ENCODE data around the gene ARHGAP18.

ARHGAP18 gene

GRCh38 chr6:129539032-129539431 lies 170.9 kb downstream of the ARHGAP18 start:
- Histone ChIP-seq H3K9me3 (ENCODE audit: insufficient read depth, low read depth, low read length) (no peaks in the 10 kb centered on the region), H4K20me1 (ENCODE audit: insufficient read depth, low read length, poor library complexity, severe bottlenecking) (no peaks in the 10 kb centered on the region), H3K27me3 (ENCODE audit: insufficient read depth, low read length, poor library complexity, severe bottlenecking) (no peaks in the 10 kb centered on the region), H3K9ac (ENCODE audit: low read depth, low read length, poor library complexity, severe bottlenecking) (no peak overlapping the region), H3K36me3 (ENCODE audit: insufficient read depth, low read length) (no peaks in the 10 kb centered on the region), H3K4me1 (ENCODE audit: insufficient read depth, low read length, poor library complexity, severe bottlenecking) (no peaks in the 10 kb centered on the region), H3K4me3 (ENCODE audit: low read length, poor library complexity, severe bottlenecking) (no peak overlapping the region), H2AFZ (ENCODE audit: low read length) (no peak overlapping the region), H3F3A (ENCODE audit: low read depth) (no peaks in the 10 kb centered on the region), H3K9me2 (replicated peaks; ENCODE audit: low read depth, low read length) (no peaks in the 10 kb centered on the region), H3K4me2 (ENCODE audit: low read depth, low read length, poor library complexity, severe bottlenecking) (no peak overlapping the region), H3K79me2 (ENCODE audit: insufficient read depth, low read length) (no peaks in the 10 kb centered on the region)
- no peak for TF ChIP-seq CTCF (conservative IDR thresholded peaks at IDR 0.05; ENCODE audit: low read length)
- TF ChIP-seq EZH2phosphoT487 (IDR thresholded peaks at IDR 0.05; ENCODE audit: borderline replicate concordance), result no peak

- H3K4me3 ChIP-seq (ENCODE audit: low read length, poor library complexity, severe bottlenecking), result no peak overlapping the region
- H3K9me3 ChIP-seq (ENCODE audit: insufficient read depth, low read depth, low read length), result no peaks in the 10 kb centered on the region
- no peaks in the 10 kb centered on the region for H3K27me3 ChIP-seq (ENCODE audit: insufficient read depth, low read length, poor library complexity, severe bottlenecking)
- H3K9ac ChIP-seq (ENCODE audit: low read depth, low read length, poor library complexity, severe bottlenecking), result no peak overlapping the region
- H3K79me2 ChIP-seq (ENCODE audit: insufficient read depth, low read length), result no peaks in the 10 kb centered on the region
- H3K9me2 ChIP-seq (replicated peaks; ENCODE audit: low read depth, low read length), result no peaks in the 10 kb centered on the region
- H3K4me1 ChIP-seq (ENCODE audit: insufficient read depth, low read length, poor library complexity, severe bottlenecking), result no peaks in the 10 kb centered on the region
- no peak for TF ChIP-seq EZH2phosphoT487 (IDR thresholded peaks at IDR 0.05; ENCODE audit: borderline replicate concordance)
- TF ChIP-seq CTCF (conservative IDR thresholded peaks at IDR 0.05; ENCODE audit: low read length), result no peak
- no peaks in the 10 kb centered on the region for H4K20me1 ChIP-seq (ENCODE audit: insufficient read depth, low read length, poor library complexity, severe bottlenecking)
- no peaks in the 10 kb centered on the region for H3F3A ChIP-seq (ENCODE audit: low read depth)
- H3K36me3 ChIP-seq (ENCODE audit: insufficient read depth, low read length), result no peaks in the 10 kb centered on the region
- no peak overlapping the region for H3K4me2 ChIP-seq (ENCODE audit: low read depth, low read length, poor library complexity, severe bottlenecking)
- H2AFZ ChIP-seq (ENCODE audit: low read length), result no peak overlapping the region
These were observed 173.7 kb downstream of the ARHGAP18 start for GRCh38 chr6:129536271-129536670.

GRCh38 chr6:129534926-129535325 lies 175.1 kb downstream of the ARHGAP18 start:
- Histone ChIP-seq H4K20me1 (ENCODE audit: insufficient read depth, low read length, poor library complexity, severe bottlenecking) (no peaks in the 10 kb centered on the region), H3K9me2 (replicated peaks; ENCODE audit: low read depth, low read length) (no peaks in the 10 kb centered on the region)

More at GRCh38 chr6:129534926-129535325, 175.1 kb downstream of the ARHGAP18 start:
- no peaks in the 10 kb centered on the region for H3K9me3 ChIP-seq (ENCODE audit: insufficient read depth, low read depth, low read length)
- no peak for TF ChIP-seq CTCF (conservative IDR thresholded peaks at IDR 0.05; ENCODE audit: low read length)
- TF ChIP-seq EZH2phosphoT487 (IDR thresholded peaks at IDR 0.05; ENCODE audit: borderline replicate concordance), result no peak
- no peaks in the 10 kb centered on the region for H3K36me3 ChIP-seq (ENCODE audit: insufficient read depth, low read length)
- no peaks in the 10 kb centered on the region for H3K79me2 ChIP-seq (ENCODE audit: insufficient read depth, low read length)
- no peak overlapping the region for H3K4me2 ChIP-seq (ENCODE audit: low read depth, low read length, poor library complexity, severe bottlenecking)
- no peak overlapping the region for H2AFZ ChIP-seq (ENCODE audit: low read length)
- no peak overlapping the region for H3K4me3 ChIP-seq (ENCODE audit: low read length, poor library complexity, severe bottlenecking)
- H3K4me1 ChIP-seq (ENCODE audit: insufficient read depth, low read length, poor library complexity, severe bottlenecking), result no peaks in the 10 kb centered on the region
- no peak overlapping the region for H3K9ac ChIP-seq (ENCODE audit: low read depth, low read length, poor library complexity, severe bottlenecking)
- no peaks in the 10 kb centered on the region for H3K27me3 ChIP-seq (ENCODE audit: insufficient read depth, low read length, poor library complexity, severe bottlenecking)
- no peaks in the 10 kb centered on the region for H3F3A ChIP-seq (ENCODE audit: low read depth)
